ENCODE data around the gene PRIM2. TPM values are rescaled to one million over a fixed set of nuclear protein-coding genes. Genes with fewer than 3 reads are reported as not detected.
"Not testable (repeated sequence)": the region's sequence is repeated elsewhere in the genome, so short reads cannot be mapped to it uniquely, and the experiment has no call there.

Gene PRIM2, protein sequence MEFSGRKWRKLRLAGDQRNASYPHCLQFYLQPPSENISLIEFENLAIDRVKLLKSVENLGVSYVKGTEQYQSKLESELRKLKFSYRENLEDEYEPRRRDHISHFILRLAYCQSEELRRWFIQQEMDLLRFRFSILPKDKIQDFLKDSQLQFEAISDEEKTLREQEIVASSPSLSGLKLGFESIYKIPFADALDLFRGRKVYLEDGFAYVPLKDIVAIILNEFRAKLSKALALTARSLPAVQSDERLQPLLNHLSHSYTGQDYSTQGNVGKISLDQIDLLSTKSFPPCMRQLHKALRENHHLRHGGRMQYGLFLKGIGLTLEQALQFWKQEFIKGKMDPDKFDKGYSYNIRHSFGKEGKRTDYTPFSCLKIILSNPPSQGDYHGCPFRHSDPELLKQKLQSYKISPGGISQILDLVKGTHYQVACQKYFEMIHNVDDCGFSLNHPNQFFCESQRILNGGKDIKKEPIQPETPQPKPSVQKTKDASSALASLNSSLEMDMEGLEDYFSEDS
- 21.0 and 40.7 TPM in 2 replicates for total RNA-seq

- no peak for DNase-seq (ENCODE audit: low read depth)
- peak within 1 kb of the TSS; percentile 69 for H3K4me3 ChIP-seq (ENCODE audit: low read depth, low read length)
- TF ChIP-seq CTCF (conservative IDR thresholded peaks at IDR 0.05; ENCODE audit: low read depth, low read length), result no peak
Measured at GRCh38 chr6:57317060-57317943, at the start of gene PRIM2. PRIM2 (plus strand) TSS chr6:57317630; CDS start chr6:57318446, 816 bp downstream.

- no peak for TF ChIP-seq CTCF (conservative IDR thresholded peaks at IDR 0.05; ENCODE audit: low read depth, low read length)
- no peak overlapping the region for H3K4me3 ChIP-seq (ENCODE audit: low read depth, low read length)
- DNase-seq (ENCODE audit: low read depth), result no peak
Measured at GRCh38 chr6:57268294-57268640, 49.2 kb upstream of the PRIM2 start.

- H3K4me3 ChIP-seq (ENCODE audit: low read depth, low read length); DNase-seq (ENCODE audit: low read depth): not testable (repeated sequence)
Measured at GRCh38 chr6:57274113-57274824, 43.2 kb upstream of the PRIM2 start.

DNA sequence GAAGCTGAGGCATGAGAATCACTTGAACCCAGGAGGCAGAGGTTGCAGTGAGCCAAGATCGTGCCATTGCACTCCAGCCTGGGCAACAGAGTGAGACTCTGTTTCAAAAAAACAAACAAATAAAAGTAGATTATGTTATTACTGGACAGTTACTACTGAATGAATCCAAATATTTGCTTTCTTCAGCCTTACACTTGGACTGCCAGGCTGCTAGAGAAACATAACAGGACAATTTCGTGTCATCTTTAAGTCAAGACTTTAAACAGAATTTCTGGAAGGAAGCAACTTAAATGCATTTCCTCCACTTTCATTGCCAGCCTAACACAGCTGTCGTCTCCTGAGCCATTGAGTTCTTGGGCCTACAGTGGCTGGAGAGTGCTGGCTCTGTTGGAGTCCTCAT lies 42.0 kb upstream of the PRIM2 start:
- no peak overlapping the region for H3K4me3 ChIP-seq (ENCODE audit: low read depth, low read length)
- no peak for TF ChIP-seq CTCF (conservative IDR thresholded peaks at IDR 0.05; ENCODE audit: low read depth, low read length)
- DNase-seq (ENCODE audit: low read depth), result no peak

DNA sequence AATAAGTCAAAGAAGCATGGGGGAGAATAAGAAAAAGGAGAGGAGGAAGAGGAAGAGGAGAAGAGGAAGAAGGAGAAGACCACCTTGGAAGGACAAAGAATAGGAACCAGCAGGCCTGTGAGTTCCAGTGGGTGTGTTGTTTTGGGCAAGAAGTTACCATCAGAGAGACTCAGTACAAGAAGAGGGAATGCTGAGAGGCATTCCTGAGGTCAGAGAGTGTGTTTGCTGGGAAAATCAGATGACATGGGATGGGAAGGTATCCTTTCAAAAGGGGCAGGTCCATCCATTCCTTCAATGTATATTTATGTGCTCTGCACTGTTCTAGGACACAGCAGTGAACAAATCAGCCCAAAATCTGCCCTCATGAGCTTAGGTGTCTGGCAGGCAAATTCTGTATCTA lies 40.5 kb upstream of the PRIM2 start:
- H3K4me3 ChIP-seq (ENCODE audit: low read depth, low read length), result no peak overlapping the region
- no peak for TF ChIP-seq CTCF (conservative IDR thresholded peaks at IDR 0.05; ENCODE audit: low read depth, low read length)
- DNase-seq (ENCODE audit: low read depth), result no peak

GRCh38 chr6:57278570-57278969 lies 38.9 kb upstream of the PRIM2 start:
- DNase-seq (ENCODE audit: low read depth), result no peak
- H3K4me3 ChIP-seq (ENCODE audit: low read depth, low read length), result no peak overlapping the region
- no peak for TF ChIP-seq CTCF (conservative IDR thresholded peaks at IDR 0.05; ENCODE audit: low read depth, low read length)

- no peak for DNase-seq (ENCODE audit: low read depth)
- TF ChIP-seq CTCF (conservative IDR thresholded peaks at IDR 0.05; ENCODE audit: low read depth, low read length), result no peak
- H3K4me3 ChIP-seq (ENCODE audit: low read depth, low read length), result no peak overlapping the region
Measured at GRCh38 chr6:57279013-57279412, 38.4 kb upstream of the PRIM2 start.
